ENCODE data around the gene KLRF1.

KLRF1 gene

DNA sequence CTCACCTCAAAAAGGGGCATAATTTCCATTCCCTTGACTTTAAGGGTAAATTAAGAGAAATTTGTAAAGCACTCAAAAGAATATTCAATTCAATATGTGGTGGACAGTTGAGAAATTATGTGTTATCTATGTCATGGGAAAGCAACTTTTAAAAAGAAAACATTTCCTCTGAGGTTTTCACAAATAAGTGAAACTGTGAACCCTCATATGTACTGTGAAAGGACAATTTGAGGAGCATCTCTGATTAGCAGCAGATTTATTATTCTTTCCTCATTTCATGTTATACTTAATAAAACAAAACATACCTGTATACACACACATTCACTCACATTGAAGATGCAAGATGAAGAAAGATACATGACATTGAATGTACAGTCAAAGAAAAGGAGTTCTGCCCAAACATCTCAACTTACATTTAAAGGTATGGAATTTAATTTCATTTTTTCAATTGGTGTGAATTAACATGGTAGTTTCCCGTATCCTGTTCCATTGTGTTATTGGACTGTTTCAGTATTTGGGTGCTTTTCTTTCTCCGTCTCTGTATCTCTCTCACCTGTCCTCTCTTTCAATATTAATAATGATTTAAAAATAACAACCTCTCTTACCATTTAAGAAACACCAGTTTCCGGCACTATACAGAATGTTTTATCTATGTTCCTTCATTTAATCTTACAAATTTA, at the start of gene KLRF1:
TSS of gene KLRF1 (plus strand) at position 273 of the 680 bp plus-strand sequence. CDS start at position 337, 64 bp downstream.
- DNase-seq (ENCODE audit: low read depth in 2 of 2): no peak

- DNase-seq (ENCODE audit: low read depth in 2 of 2): no peak
Measured at GRCh38 chr12:9779209-9779608, 48.1 kb upstream of the KLRF1 start.

GRCh38 chr12:9781360-9781759, 45.9 kb upstream of the KLRF1 start:
- DNase-seq (ENCODE audit: low read depth in 2 of 2): no peak

- DNase-seq (ENCODE audit: low read depth in 2 of 2): no peak
Measured at GRCh38 chr12:9782547-9783382, 44.5 kb upstream of the KLRF1 start.

GRCh38 chr12:9784326-9784725, 43.0 kb upstream of the KLRF1 start:
- no peak for DNase-seq (ENCODE audit: low read depth in 2 of 2)

DNA sequence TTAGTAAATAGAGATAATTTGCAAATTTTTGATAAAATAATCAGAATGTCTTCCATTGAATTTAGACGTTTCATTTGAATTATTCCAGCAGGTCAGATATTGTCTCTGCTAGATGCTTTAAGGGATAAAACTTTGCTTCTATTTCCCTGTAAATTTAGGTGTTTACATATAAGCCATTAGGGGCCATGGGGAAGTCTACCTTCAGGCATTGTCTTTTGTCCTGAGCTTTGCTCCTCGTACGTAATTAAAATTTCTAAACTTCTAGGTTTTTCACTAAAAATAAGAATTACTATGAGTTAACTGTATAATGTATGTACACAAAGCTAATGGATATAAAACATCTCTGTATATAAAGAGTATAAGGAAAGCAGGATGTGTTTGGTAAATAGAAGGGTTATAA, 42.5 kb upstream of the KLRF1 start:
- DNase-seq (ENCODE audit: low read depth in 2 of 2): no peak

DNA sequence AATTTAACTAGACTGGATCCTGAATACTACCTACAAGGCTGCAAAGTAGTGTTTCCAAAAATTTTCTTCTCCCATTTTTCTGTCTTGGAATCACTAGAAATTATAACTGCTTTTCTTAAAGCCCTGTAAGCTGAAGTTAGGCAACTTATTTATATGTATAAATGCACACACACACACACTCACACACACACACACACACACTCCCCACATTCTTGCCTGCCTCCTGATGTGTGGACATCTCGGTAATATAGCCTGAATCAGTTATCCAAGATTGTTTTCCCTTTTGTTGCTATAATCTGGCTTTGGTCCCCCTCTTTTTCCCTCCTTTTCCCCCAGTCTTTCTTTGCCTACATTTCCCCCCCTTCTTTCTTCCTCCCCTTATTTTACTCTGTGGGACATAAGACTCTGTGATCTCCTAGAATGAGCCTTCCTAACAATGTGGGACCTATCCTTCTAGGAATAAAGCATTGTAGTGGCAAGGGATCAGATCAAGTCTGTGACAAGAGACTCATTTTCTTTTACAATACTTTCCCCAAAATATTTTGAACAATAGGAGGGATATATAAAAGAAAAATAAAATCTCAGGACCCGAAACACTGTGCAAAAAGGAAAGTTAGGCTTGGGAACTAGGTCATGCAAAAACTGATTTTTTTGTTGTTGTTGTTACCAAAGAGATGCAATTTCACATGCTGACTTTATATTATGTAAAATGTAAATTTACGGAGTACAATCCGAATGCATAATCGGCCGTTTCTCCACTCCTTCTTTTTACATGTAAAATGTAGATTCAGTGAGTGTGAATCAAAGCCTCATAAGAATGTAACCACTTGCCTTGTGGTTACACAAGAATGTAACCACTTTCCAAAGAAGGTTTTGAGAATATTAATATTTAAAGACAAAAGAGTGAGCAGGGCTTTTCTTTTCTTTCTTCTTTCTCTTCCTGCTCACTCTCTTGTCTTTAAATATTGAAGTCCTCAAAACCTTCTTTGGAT, 40.3 kb upstream of the KLRF1 start:
- no peak for DNase-seq (ENCODE audit: low read depth in 2 of 2)

DNA sequence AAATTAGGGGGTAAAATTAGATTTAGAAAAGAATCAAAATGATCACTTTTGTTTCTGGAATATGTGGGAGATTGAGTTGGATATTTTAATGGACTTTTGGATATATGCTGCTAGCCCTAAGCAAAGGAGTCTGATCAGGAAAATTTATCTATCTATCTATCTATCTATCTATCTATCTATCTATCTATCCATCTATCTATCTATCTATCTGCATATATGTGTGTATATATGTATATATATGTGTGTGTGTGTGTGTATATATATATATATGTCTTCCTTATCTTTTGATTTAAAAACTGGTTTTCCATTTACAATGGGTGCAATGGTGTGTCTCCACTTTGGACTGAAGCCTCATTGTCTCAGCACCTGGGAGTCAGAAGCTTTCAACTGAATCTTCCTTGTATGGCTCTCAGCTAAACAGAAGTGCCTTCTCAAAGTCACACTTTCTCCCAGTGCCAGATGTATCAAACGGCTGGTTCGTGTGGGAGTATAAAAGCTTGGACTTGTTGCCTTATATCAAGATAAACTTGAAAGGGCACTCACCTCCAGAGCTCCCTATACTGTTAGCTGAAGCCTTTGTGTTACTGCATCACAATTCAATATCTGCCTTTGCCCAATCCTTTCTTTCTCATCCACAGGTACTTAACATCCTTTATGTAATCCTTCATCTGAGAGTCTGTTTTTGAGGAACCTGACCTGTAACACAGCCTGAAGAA, 34.9 kb upstream of the KLRF1 start:
- DNase-seq (ENCODE audit: low read depth in 2 of 2): no peak

DNA sequence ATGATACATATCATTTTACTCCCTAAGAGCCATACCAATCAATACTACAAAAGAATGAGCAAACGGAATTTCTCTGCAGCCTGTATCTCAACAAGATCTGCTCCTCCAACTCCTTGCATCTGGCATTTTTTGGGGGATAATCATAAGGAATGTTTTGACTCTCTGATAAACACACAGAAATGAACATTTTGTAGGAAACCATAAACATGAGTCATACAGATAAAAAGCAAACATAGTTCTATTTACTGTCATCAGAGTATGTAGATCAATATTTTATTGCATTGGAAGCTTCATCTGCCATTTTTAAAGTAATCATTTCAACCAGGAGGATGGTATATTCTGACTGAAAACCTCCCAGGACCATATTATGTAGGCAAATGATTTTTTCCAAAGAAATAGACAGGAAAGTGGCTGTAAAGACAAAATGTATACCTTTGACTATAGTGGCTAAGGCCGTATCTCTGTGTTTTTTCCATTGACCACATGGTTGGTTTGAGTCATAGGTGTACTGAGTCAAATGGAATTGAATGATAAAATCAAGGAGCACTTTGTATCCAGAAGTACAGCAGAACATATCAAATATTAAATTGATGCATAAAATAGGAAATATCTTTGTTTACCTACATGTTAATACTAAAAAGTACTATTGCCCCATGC, 34.2 kb upstream of the KLRF1 start:
- DNase-seq (ENCODE audit: low read depth in 2 of 2): no peak

DNA sequence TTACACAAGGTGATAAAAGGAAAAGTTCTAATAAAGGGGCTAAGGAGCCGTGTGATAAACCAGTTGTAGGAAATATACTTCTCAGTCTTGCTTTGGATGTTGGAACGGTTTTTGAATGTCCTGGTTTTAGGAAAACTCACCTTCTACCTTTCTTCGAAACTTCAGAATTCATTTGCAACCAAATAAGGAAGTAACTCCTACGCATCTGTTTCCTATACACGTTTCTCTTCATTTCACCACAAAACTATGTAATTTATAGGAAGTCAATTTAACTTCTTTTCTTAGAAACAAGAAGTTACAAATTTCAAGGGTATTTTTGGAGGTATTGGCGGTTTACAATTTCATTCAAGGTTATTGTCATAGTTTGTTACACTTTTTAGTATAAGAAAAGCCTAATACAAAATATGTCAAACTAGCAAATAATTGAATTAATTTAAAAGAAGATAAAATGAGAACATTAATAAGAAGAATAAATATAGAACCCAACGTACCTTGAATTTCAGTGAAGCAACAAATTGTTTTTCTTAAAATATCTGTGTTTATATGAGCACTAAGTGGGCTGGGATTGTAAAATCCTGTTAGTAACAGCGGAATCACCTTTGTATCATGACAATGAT, 33.4 kb upstream of the KLRF1 start:
- DNase-seq (ENCODE audit: low read depth in 2 of 2): no peak

DNA sequence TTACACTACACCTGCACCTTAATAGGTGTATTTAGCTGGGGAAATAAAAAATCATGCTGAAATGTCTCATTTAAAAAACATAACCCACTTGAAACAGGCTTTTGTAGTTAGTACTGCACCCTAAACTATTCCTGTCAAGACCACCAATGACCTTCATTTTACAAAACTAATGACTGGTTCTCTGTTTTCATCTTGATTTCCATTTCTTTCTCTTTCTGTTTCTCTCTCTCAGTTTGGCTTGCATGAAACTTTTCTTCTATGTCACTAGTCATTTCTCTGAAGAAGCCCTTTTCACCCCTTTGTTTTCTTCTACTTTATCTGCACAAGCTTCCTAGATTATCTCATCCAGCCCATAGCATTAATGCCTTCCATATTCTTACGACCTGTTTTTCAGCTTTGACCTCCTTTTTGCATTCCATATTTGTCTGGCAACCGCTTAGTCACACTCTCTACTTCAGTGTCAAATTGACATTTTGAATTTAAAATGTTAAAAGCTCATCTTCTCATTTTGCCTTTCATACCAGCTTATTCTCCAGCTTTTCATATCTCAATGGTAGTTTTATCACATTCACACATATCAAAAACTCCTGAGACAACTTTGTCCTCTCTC, 32.7 kb upstream of the KLRF1 start:
- DNase-seq (ENCODE audit: low read depth in 2 of 2): no peak

GRCh38 chr12:9795945-9796344, 31.3 kb upstream of the KLRF1 start:
- DNase-seq (ENCODE audit: low read depth in 2 of 2): no peak

- DNase-seq (ENCODE audit: low read depth in 2 of 2): no peak
Measured at GRCh38 chr12:9796346-9796745, 30.9 kb upstream of the KLRF1 start.

- DNase-seq (ENCODE audit: low read depth in 2 of 2): no peak
Measured at GRCh38 chr12:9796971-9797370, 30.3 kb upstream of the KLRF1 start.

DNA sequence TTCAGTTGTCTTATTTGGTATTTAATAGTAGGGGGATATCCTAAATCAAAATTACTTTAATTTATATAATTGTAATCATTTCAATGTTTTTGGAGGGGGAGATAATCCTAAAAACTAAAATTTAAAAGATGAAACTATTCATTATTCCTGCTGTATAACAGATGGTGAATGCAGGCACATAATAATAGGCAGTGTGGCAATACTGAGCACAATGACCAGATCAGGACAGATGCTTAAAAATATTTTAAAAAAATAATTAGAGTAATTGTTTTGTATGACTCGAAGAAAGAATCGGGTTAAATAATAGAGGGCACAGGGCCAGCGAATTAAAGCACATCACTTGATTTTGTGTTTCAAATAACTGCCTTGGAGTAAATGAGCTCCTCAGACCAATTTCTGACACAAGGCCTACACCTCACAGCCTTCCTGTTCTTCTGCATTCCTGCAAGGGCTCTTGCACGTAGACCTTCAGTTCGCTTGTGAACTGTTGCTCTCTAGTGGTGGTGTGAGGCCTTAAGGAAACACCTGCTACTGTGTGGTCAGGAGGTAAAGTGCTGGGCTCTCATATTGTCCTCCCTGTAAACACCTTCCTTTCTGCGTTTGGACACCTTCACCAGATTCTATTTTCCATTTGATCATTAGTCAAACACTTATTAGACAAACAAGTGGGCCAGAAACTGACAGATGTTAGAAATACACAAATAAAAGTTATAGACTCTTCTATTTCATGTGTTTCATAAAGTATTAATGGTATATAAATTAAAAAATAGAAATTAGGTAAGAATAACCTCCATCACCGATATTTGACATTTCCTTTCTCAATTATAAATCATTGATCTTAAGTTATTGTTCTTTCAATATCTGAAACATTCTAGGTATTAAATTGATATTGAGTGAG, 29.3 kb upstream of the KLRF1 start:
- peak; percentile 27 to 55 for DNase-seq (ENCODE audit: low read depth in 2 of 2)

DNA sequence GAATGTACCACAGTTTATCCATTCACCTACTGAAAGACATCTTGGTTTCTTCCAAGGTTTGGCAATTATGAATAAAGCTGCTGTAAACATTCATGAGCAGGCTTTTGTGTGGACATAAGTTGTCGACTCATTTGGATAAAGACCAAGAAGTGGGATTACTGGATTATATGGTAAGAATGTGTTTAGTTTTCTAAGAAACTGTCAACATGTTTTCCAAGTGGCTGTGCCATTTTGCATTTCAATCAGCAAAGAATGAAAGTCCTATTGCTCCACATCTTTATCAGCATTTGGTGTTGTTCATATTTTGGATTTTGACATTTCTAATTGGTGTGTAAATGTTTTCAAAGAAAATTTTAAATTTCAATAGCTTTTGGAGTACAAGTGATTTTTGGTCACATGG, 27.3 kb upstream of the KLRF1 start:
- no peak for DNase-seq (ENCODE audit: low read depth in 2 of 2)

DNA sequence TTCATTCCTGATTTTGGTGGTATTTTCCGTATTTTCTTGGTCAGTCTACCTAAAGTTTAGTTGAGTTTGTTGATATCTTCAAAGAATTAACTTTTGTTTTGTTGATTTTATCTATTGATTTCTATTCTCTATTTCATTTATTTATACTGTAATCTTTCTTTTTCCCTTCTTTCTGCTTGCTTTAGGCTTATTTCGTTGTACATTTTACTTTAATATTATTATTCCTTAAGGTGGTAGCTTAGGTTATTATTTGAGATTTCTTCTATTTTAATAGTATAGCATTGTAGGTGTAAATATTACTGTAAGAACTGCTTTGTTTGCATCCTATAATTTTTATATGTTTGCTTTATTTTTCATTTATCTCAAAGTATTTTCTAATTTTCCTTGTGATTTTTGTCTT, 21.4 kb upstream of the KLRF1 start:
- no peak for DNase-seq (ENCODE audit: low read depth in 2 of 2)

DNA sequence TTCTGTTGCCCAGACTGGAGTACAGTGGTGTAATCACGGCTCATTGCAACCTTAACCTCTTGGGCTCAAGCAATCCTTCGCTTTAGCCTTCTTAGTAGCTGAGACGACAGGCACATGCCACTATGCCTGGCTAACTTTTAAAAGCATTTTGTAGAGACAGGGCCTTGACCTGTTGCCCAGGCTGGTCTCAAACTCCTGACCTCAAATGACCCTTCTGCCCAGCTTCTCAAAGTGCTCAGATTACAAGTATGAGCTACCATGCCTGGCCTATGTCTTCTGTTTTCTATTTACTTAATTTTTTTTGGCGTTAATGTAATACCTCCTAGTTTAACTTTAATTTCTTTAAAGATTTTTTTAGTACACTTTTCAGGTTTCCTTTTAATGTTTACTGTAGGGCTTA, 20.6 kb upstream of the KLRF1 start:
- no peak for DNase-seq (ENCODE audit: low read depth in 2 of 2)

GRCh38 chr12:9808504-9808903, 18.8 kb upstream of the KLRF1 start:
- DNase-seq (ENCODE audit: low read depth in 2 of 2): no peak
